GM18511 (cell line): ENCODE results near the gene MTCL1.

ENCODE experiments used
- ATAC-seq: cut with Tn5 transposase; IDR thresholded peaks from one replicate; pipeline ENCODE4 v1.9.1; 2021; ENCODE audit warnings: mild to moderate bottlenecking, moderate library complexity; ENCODE audit not compliant: unreplicated experiment

The MTCL1 gene

GRCh38 chr18:8826971-8827370 lies 121.6 kb downstream of the MTCL1 start:
- no peak for ATAC-seq

DNA sequence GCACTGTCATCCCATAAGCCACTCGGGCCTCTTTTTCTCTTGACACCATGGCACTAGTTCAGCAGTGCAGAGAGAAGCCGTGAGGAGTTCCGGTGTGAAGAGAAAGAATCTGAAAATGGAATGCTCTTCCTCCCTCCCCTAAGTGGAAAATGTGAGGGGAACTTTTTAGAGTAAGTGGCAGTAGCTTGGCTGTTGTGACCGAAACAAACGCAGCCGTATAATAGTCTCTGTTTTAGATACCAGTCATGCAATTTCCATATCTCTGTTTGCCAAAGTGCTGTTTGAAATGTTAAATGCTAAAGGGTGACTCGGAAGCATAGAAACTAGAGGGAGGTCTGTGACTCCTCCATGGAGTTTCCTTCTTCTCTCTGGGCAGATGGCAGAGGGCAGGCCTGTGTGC lies 122.9 kb downstream of the MTCL1 start:
- ATAC-seq = no peak

- no peak for ATAC-seq
These were observed 123.4 kb downstream of the MTCL1 start for GRCh38 chr18:8828798-8829197.

GRCh38 chr18:8830067-8831060 lies 125.0 kb downstream of the MTCL1 start:
- no peak for ATAC-seq

- ATAC-seq = no peak
These were observed 125.8 kb downstream of the MTCL1 start for GRCh38 chr18:8831112-8831511.

GRCh38 chr18:8831531-8831930 lies 126.2 kb downstream of the MTCL1 start:
- ATAC-seq = no peak

DNA sequence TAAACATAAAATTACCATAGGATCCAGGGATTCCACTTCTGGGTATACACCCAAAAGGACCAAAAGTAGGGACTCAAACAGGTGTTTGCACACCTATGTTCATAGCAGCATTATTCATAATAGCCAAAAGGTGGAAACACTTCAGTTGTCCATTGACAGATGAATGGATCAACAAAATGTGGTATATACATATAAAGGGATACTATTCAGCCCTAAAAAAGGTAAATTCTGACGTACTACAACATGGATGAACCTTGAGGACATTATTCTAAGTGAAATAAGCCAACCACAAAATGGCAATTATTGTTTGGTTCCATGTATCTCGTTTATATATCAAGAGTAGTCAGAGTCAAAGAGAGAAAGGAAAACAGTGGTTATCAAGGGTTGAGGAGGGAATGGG lies 128.1 kb downstream of the MTCL1 start:
- no peak for ATAC-seq

GRCh38 chr18:8834881-8835280 lies 129.5 kb downstream of the MTCL1 start:
- ATAC-seq = no peak

DNA sequence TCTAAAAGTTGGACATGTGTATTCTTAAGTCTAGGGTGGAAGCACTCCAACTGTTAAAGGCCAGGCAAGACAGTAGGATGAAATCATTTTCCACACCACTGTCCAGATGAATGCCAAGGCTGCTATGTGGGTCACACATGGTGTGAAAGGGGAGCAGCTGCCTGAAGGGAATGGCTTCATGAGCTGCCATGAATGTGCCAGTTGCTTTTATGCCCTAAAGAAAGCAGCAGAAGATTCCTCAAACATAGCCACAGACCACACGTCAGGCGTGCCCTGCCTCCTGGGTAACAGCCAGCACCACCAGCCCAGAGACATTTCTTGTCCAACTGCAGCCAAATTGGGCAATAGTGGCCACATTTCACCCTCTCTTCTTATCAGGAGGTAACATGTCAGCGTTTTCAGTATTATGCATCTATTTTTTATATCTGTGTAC lies 130.2 kb downstream of the MTCL1 start:
- no peak for ATAC-seq

GRCh38 chr18:8839281-8839680 lies 133.9 kb downstream of the MTCL1 start:
- no peak for ATAC-seq

GRCh38 chr18:8841781-8842485 lies 136.6 kb downstream of the MTCL1 start:
- ATAC-seq = no peak

DNA sequence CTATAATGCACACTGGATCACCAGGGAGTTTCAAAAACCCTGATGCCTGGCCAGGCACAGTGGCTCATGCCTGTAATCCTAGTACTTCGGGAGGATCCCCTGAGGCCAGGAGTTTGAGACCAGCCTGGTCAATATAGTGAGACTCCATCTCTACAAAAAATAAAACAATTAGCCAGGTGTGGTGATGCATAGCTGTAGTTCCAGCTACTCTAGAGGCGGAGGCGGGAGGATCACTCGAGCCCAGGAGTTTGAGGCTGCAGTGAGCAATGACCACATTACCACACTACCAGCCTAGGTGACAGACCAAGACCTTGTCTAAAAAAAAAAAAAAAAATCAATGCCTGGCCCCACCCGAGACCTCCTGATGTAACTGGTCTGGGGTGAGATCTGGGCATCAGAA lies 137.2 kb downstream of the MTCL1 start:
- ATAC-seq = no peak

GRCh38 chr18:8843005-8843404 lies 137.6 kb downstream of the MTCL1 start:
- ATAC-seq = no peak

GRCh38 chr18:8844721-8845148 lies 139.4 kb downstream of the MTCL1 start:
- no peak for ATAC-seq

DNA sequence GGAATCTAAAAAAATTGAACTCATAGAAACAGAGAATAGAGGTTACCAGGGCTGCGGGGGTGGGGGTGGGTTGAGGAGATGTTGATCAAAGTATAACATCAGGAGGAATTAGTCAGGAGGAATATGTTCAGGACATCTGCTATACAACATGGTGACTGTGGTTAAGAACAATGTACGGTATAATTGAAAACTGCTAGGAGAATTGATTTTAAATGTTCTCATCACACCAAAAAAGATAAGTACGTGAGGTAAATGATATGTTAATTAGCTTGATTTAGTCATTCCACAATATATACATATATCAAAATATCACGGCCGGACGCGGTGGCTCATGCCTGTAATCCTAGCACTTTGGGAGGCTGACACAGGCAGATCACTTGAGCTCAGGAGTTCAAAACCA lies 140.2 kb downstream of the MTCL1 start:
- no peak for ATAC-seq

- no peak for ATAC-seq
These were observed 141.9 kb downstream of the MTCL1 start for GRCh38 chr18:8847066-8847755.

GRCh38 chr18:8847900-8848299 lies 142.5 kb downstream of the MTCL1 start:
- ATAC-seq = no peak

DNA sequence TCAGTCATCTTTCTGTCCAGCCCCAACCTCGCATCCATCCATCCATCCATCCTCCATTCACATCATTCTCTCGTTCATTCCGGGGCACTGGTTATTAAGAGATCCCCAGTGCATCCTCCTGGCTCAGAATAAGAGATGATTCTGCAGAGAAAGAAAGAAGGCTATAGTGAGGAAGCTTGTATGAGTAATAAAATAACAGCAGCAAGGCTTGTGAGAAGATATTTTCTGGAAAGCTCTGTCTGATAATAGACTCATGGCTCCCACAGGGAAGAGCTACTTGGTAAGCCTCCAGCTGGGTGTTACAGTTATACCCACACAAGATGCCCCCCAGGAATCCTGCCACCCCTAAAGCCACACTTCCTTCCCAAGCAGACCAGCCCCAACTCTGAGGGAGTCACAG lies 143.2 kb downstream of the MTCL1 start:
- ATAC-seq = no peak

- ATAC-seq = no peak
These were observed 144.3 kb downstream of the MTCL1 start for GRCh38 chr18:8849696-8850095.

DNA sequence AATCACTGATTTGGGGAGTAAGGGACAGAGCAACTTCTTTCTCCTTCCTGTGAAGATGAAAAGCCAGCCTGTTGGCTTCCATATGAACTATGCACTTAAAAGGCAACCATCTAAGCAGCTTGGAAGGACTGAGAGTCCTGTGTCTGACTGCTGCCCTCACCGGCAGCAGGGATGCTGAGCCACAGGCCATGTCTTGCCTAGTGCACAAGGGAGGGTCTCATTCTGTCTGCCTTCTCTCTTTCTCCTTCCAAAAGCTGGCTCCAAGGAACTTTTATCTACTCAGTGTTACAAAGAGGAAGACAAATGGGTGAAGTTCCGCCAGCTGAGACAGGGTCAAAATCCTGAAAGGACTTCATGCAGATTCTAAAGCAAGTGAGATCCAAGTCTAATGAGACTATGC lies 146.3 kb downstream of the MTCL1 start:
- ATAC-seq = no peak

- ATAC-seq = no peak
These were observed 149.2 kb downstream of the MTCL1 start for GRCh38 chr18:8854550-8854949.
